GM21619 (cell line): ENCODE data around the gene ZNF207.
"Not testable (repeated sequence)": the region's sequence is repeated elsewhere in the genome, so short reads cannot be mapped to it uniquely, and the experiment has no call there.

Experiments
- ATAC-seq: cut with Tn5 transposase; IDR thresholded peaks from one replicate; pipeline ENCODE4 v1.9.1; 2021; ENCODE audit not compliant: unreplicated experiment

The ZNF207 gene

GRCh38 chr17:32349854-32350665 is at the start of gene ZNF207:
Gene ZNF207 (plus strand): TSS chr17:32350157. CDS start chr17:32350286, 129 bp downstream.
- peak; percentile 82 for ATAC-seq

- ATAC-seq, result no peak
Measured at GRCh38 chr17:32302037-32302436, 47.9 kb upstream of the ZNF207 start.

GRCh38 chr17:32302860-32303649 is 46.9 kb upstream of the ZNF207 start:
- ATAC-seq, result no peak

GRCh38 chr17:32303781-32304288 is 46.1 kb upstream of the ZNF207 start:
- ATAC-seq, result no peak

- ATAC-seq, result no peak
Measured at GRCh38 chr17:32305049-32305448, 44.9 kb upstream of the ZNF207 start.

GRCh38 chr17:32307658-32308057 is 42.3 kb upstream of the ZNF207 start:
- ATAC-seq, result no peak

- no peak for ATAC-seq
Measured at GRCh38 chr17:32311028-32311536, 38.9 kb upstream of the ZNF207 start.

- no peak for ATAC-seq
Measured at GRCh38 chr17:32314636-32315035, 35.3 kb upstream of the ZNF207 start.

GRCh38 chr17:32315171-32315570 is 34.8 kb upstream of the ZNF207 start:
- ATAC-seq, result no peak

- not testable (repeated sequence) for ATAC-seq
Measured at GRCh38 chr17:32316653-32317052, 33.3 kb upstream of the ZNF207 start.

GRCh38 chr17:32317353-32317752 is 32.6 kb upstream of the ZNF207 start:
- ATAC-seq, result no peak

GRCh38 chr17:32318071-32318470 is 31.9 kb upstream of the ZNF207 start:
- no peak for ATAC-seq

- peak; percentile 77 for ATAC-seq
Measured at GRCh38 chr17:32319548-32319905, 30.4 kb upstream of the ZNF207 start.

- ATAC-seq, result not testable (repeated sequence)
Measured at GRCh38 chr17:32320080-32320479, 29.9 kb upstream of the ZNF207 start.

GRCh38 chr17:32320847-32321246 is 29.1 kb upstream of the ZNF207 start:
- no peak for ATAC-seq

GRCh38 chr17:32323046-32323445 is 26.9 kb upstream of the ZNF207 start:
- no peak for ATAC-seq

GRCh38 chr17:32323811-32324491 is 26.0 kb upstream of the ZNF207 start:
- no peak for ATAC-seq

GRCh38 chr17:32327911-32328310 is 22.0 kb upstream of the ZNF207 start:
- no peak for ATAC-seq

- no peak for ATAC-seq
Measured at GRCh38 chr17:32330147-32330546, 19.8 kb upstream of the ZNF207 start.

GRCh38 chr17:32331243-32332040 is 18.5 kb upstream of the ZNF207 start:
- ATAC-seq, result no peak
